Ramos (cell line): ENCODE measurements around the gene KPNA2.
"Not testable (repeated sequence)": the region's sequence is repeated elsewhere in the genome, so short reads cannot be mapped to it uniquely, and the experiment has no call there.

ENCODE experiments used
- in situ Hi-C: fragments of 300-500 bp; cut with MboI; formaldehyde crosslinking; loops from one replicate; pipeline ENCODE4 v1.14.3; 2022; ENCODE audit warnings: low sequenced_read_pairs; ENCODE audit not compliant: unreplicated experiment

The KPNA2 gene

GRCh38 chr17:68054296-68054900 lies 18.9 kb downstream of the KPNA2 start:
- in situ Hi-C loops: no loop called here

GRCh38 chr17:68057531-68057952 lies 22.0 kb downstream of the KPNA2 start:
- in situ Hi-C loops: no loop called here

GRCh38 chr17:68060336-68060735 lies 24.8 kb downstream of the KPNA2 start:
- in situ Hi-C loops: loop anchor here (10.0 kb wide), 1 partner anchor 404 kb away; no protein-coding TSS in a partner anchor

- in situ Hi-C loops: loop anchor here (10.0 kb wide), 1 partner anchor 403 kb away; no protein-coding TSS in a partner anchor
These were observed 26.2 kb downstream of the KPNA2 start for GRCh38 chr17:68061512-68062313.

- in situ Hi-C loops: loop anchor here (10.0 kb wide), 1 partner anchor 399 kb away; no protein-coding TSS in a partner anchor
These were observed 29.8 kb downstream of the KPNA2 start for GRCh38 chr17:68065366-68065765.

GRCh38 chr17:68068512-68068911 lies 33.0 kb downstream of the KPNA2 start:
- in situ Hi-C loops: loop anchor here (10.0 kb wide), 1 partner anchor 396 kb away; no protein-coding TSS in a partner anchor

GRCh38 chr17:68070582-68071444 lies 35.3 kb downstream of the KPNA2 start:
- in situ Hi-C loops: not testable (repeated sequence)

GRCh38 chr17:68074279-68074678 lies 38.7 kb downstream of the KPNA2 start:
- in situ Hi-C loops: no loop called here

- in situ Hi-C loops: not testable (repeated sequence)
These were observed 40.5 kb downstream of the KPNA2 start for GRCh38 chr17:68075953-68076607.

- in situ Hi-C loops: not testable (repeated sequence)
These were observed 42.0 kb downstream of the KPNA2 start for GRCh38 chr17:68077498-68077897.

GRCh38 chr17:68080411-68081150 lies 45.0 kb downstream of the KPNA2 start:
- in situ Hi-C loops: no loop called here

GRCh38 chr17:68081305-68082265 lies 46.0 kb downstream of the KPNA2 start:
- in situ Hi-C loops: not testable (repeated sequence)

- in situ Hi-C loops: no loop called here
These were observed 50.3 kb downstream of the KPNA2 start for GRCh38 chr17:68085771-68086381.

- in situ Hi-C loops: not testable (repeated sequence)
These were observed 51.1 kb downstream of the KPNA2 start for GRCh38 chr17:68086666-68087065.

- in situ Hi-C loops: not testable (repeated sequence)
These were observed 51.6 kb downstream of the KPNA2 start for GRCh38 chr17:68087131-68087623.

- in situ Hi-C loops: no loop called here
These were observed 52.3 kb downstream of the KPNA2 start for GRCh38 chr17:68087851-68088250.

- in situ Hi-C loops: no loop called here
These were observed 54.3 kb downstream of the KPNA2 start for GRCh38 chr17:68089881-68090280.
